ENCODE data around the gene SKIC2.
"Not testable (repeated sequence)": the region's sequence is repeated elsewhere in the genome, so short reads cannot be mapped to it uniquely, and the experiment has no call there.

SKIC2 gene

DNA sequence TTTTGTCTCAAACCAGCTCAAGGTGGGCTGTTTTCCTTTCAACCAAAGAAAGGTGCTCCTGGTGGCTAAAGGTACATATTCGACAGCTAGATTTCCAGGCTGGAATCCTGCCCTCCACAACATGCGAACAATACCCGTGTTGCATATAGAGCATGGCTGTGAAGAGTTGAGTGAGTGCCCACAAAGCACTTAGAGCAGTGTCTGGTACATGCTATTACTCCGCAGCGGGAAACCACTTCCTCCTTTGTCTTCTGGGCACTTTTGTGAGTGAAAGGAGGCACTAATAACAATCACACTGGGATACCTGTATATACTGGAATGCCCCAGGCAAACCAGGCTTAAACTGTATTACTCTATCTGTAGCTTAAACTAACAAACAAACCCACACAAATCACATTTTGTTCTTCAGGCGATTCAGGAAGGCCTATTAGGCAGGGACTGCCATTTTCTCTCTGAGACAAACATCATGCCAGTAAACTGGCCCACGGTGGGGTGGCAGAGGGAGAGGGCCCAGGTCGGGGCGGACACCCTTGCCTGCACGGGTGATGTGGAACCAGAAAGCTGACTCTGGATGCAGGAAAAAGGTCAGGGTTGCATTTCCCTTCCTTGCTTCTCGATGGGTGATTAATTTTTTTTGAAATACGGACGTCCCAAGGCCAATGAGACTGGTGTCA, 46.0 kb downstream of the SKIC2 start:
- DNase-seq (ENCODE audit: low spot score) = not testable (repeated sequence)

DNA sequence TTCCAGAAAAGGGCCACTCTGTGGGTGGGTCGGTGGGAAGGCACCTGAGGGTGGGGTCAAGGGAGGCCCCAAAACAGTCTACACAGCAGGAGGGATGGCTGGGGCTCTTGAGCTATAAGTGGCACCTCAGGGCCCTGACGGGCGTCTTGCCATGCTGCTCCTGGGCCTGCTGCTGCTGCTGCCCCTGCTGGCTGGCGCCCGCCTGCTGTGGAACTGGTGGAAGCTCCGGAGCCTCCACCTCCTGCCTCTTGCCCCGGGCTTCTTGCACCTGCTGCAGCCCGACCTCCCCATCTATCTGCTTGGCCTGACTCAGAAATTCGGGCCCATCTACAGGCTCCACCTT, 46.5 kb downstream of the SKIC2 start:
- DNase-seq (ENCODE audit: low spot score) = not testable (repeated sequence)

DNA sequence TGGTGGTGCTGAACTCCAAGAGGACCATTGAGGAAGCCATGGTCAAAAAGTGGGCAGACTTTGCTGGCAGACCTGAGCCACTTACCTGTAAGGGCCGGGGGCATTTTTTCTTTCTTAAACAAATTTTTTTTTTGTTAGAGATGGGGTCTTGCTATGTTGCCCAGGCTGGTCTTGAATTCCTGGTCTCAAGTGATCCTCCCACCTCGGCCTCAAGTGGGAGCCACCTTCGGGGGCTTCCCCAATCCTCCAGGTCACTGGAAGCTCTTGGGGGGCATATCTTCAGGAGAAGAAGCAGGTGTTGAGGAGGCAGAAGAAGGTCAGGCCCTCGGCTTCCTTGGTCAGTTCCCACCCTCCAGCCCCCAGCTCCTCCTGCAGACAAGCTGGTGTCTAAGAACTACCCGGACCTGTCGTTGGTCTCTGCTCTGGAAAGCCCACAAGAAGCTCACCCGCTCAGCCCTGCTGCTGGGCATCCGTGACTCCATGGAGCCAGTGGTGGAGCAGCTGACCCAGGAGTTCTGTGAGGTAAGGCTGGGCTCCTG, 47.1 kb downstream of the SKIC2 start:
- not testable (repeated sequence) for DNase-seq (ENCODE audit: low spot score)

DNA sequence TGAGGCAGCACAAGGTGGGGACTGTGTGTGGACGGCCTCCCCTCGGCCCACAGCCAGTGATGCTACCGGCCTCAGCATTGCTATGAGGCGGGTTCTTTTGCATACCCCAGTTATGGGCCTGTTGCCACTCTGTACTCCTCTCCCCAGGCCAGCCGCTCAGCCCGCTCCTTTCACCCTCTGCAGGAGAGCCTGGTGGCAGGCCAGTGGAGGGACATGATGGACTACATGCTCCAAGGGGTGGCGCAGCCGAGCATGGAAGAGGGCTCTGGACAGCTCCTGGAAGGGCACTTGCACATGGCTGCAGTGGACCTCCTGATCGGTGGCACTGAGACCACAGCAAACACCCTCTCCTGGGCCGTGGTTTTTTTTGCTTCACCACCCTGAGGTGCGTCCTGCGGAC, 48.1 kb downstream of the SKIC2 start:
- DNase-seq (ENCODE audit: low spot score) = not testable (repeated sequence)

DNA sequence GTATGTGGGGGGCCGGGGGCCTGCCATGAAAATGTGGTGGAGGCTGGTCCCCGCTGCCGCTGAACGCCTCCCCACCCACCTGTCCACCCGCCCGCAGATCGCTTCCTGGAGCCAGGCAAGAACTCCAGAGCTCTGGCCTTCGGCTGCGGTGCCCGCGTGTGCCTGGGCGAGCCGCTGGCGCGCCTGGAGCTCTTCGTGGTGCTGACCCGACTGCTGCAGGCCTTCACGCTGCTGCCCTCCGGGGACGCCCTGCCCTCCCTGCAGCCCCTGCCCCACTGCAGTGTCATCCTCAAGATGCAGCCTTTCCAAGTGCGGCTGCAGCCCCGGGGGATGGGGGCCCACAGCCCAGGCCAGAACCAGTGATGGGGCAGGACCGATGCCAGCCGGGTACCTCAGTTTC, 49.1 kb downstream of the SKIC2 start:
- DNase-seq (ENCODE audit: low spot score) = not testable (repeated sequence)

DNA sequence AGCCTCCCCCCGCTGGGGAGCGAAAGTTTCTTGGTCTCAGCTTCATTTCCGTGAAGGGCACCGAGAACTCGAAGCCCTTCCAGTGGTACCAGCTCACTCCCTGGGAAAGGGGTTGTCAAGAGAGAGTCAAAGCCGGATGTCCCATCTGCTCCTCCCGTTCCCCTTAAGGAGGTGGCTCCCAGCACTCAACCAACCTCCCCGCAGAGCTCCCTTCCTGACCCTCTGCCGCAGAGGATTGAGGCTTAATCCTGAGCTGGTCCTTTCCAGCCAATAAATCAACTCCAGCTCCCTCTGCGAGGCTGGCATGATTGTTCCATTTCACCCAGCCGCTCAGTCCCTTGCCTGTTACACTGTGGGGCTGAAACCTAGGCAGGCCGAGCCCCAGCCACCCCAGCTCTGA, 49.6 kb downstream of the SKIC2 start:
- DNase-seq (ENCODE audit: low spot score) = not testable (repeated sequence)

DNA sequence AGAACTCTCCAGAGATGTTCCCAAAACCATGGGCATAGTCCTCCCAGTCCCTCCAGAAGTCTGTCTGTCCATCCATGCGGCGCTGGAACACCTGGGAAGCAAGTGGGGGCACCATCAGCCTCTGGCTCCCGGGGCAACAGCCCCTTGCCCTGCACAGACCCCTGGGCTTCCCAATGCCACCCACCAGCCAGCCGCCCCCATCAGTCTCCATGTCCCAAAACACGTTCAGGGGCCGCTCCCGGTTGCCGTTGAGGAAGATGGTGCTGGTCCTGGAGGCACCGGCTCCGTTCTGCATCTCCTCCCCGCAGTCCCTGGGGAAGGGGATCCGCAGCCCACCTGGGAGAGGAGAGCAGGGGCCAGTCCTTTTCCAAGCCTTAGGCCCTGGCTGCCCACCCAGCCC, 50.6 kb downstream of the SKIC2 start:
- not testable (repeated sequence) for DNase-seq (ENCODE audit: low spot score)

DNA sequence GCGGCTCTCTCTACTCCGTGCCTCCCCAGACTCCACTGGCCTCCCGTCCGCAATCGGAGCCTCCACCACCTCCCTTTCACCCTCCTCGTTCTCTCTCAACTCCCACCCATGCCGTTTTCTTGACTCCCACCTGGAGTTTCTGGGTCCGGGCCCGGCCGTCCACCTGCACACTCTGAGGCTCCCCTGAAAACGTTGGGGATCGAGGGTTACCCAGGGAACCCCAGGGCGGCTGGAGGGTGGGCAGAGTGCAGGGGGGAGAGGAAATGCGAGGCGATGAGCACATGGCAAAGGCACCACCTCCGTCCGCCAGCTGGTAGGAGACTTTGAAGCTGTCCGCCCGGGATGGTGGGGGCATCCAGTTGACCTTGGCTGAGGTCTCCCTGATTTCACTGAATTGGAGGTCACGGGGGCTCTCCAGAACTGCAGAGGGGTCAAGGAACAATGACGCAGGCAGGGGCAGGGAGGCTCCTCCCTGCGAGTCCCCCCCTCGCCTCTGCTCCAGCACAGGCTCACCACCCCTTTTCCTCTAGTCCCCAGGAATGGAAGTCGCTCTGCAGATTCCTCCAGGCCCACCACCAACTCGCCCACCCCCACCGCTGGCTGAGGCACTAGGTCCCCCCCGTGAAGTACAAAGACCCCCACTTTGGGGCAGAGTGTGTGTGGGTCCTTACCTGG, 52.0 kb downstream of the SKIC2 start:
- not testable (repeated sequence) for DNase-seq (ENCODE audit: low spot score)

DNA sequence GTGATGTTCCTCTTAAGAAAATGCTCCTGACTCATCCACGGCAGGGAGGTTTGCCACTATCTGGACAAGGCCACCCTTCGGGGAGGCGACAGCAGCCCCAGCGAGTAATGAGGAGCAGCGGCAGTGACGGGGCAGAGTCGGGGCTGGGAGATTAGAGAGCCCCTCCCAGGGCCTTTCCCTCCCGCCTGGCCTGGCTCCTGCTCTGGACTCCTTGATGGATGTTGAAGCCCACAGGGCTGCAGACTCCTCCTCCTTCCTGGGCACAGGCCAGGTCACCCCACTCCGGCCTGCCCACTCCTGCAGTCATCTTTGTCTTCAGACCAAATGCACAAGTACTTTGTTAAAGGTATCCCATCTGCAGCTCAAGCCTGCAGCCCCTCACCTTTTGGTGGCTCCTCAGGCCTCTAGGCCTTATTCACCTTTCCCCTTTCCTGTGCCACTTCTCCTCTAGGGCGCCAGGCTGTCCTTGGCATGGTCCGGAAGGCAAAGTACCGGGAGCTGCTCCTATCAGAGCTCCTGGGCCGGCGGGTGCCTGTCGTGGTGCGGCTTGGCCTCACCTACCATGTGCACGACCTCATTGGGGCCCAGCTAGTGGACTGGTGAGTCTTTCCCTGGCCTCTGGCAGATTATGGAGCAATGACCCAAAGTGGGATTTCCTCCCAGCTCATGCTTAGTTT, 54.1 kb downstream of the SKIC2 start:
- not testable (repeated sequence) for DNase-seq (ENCODE audit: low spot score)

DNA sequence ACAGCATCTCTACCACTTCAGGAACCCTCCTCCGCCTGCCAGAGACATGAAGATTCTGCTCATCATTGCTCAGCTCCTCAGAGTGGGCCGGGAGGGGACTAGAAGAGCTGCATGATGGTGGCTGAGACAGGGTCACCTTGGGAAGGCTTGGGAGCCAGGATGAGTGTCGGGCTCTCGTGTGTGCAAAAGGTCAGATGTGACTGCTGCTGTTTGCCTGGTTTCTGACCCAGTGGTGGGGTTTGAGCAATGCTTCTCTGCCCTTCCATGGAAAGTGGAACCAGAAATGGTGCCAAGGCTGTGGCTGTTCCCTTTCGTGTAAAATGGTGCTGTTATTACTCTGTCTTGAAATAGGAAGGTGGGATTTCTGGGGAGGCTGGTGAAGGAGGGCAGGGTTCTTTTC, 54.8 kb downstream of the SKIC2 start:
- DNase-seq (ENCODE audit: low spot score) = not testable (repeated sequence)

DNA sequence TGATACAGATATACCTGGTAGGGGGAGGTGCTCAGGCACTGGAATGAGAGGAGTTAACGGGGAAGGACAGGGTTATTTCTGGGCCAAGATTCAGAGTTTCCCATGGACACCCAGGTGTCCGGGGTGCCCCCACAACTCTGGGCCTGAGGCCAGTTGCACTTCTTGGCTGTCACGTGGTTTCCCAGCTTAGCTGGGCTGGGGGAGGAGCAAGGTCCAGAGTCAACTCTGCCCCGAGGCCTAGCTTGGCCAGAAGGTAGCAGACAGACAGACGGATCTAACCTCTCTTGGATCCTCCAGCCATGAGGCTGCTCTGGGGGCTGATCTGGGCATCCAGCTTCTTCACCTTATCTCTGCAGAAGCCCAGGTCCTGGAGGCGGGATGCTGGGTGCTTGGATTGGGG, 55.6 kb downstream of the SKIC2 start, which contains the start of gene C4B:
C4B (plus strand) TSS at position 249 of the 400 bp plus-strand sequence; CDS start at position 300, 51 bp downstream.
- not testable (repeated sequence) for DNase-seq (ENCODE audit: low spot score)

All from cerebellar cortex (tissue), 1 donor.